GM12878 (cell line): Measurements from ENCODE around the gene PLVAP. TPM values are rescaled to one million over a fixed set of nuclear protein-coding genes. Genes with fewer than 3 reads are reported as not detected.

Source experiments
- ATAC-seq: fragments of 200-7000 bp; cut with Tn5 transposase; 3 replicates; pipeline ENCODE4 v1.9.1; 2020; ENCODE audit warnings: mild to moderate bottlenecking, moderate library complexity
- BruUV-seq: library from RNA; stranded (reverse); fragments of 400-500 nt; replicated peaks from 2 replicates; lab custom pipeline; 2021; lab: Mats Ljungman, UMichigan
- CTCF ChIA-PET: fragments of 300-600 bp; sonication (Branson Sonifier 250); formaldehyde crosslinking; extraction: SDS; loops from one replicate; lab custom pipeline; 2021; ENCODE audit warnings: inconsistent platforms; lab: Yijun Ruan, JAX
- POLR2A ChIA-PET: fragments of 350-600 bp; formaldehyde crosslinking; extraction: SDS; loops from one replicate; lab custom pipeline; 2021; ENCODE audit warnings: inconsistent platforms; lab: Charles Lee
- RAD21 ChIA-PET: fragments of 300-600 bp; sonication (Branson Sonifier 250); formaldehyde crosslinking; loops from one replicate; lab custom pipeline; 2023; ENCODE audit warnings: antibody characterized with exemption; ENCODE audit not compliant: unreplicated experiment; lab: Charles Lee
- SMC1A ChIA-PET: fragments of 300-600 bp; sonication (Branson Sonifier 250); formaldehyde crosslinking; loops from one replicate; lab custom pipeline; 2023; ENCODE audit not compliant: unreplicated experiment, uncharacterized antibody; lab: Charles Lee
- DNase-seq: peaks from one replicate; pipeline ENCODE4 v3.0.0-alpha.2; 2011; ENCODE audit warnings: low read depth, low spot score
- FAIRE-seq: peaks from 3 replicates; lab custom pipeline; 2011; peaks lifted over from hg19 to GRCh38; lab: Jason Lieb, UNC
- H2AFZ ChIP-seq: 2 replicates; pipeline ENCODE4 v1.6.0; 2011; ENCODE audit warnings: low read depth, low read length, control low read depth; ENCODE audit not compliant: control insufficient read depth
- H3K27ac ChIP-seq: 2 replicates; pipeline ENCODE4 v1.5.1; 2011; ENCODE audit warnings: control low read depth; ENCODE audit not compliant: control insufficient read depth, insufficient read depth
- H3K27me3 ChIP-seq, 2 experiments: replicated peaks in 1 of 2; 2 replicates each; pipeline versions ENCODE4 v1.6.0 to v1.6.1; 2011; ENCODE audit warnings: low read length in 1 of 2; ENCODE audit not compliant: control insufficient read depth in 2 of 2, insufficient read depth in 2 of 2
- H3K36me3 ChIP-seq, 2 experiments: 2 replicates each; pipeline ENCODE4 v1.5.1; 2011; ENCODE audit warnings: low read length in 1 of 2; ENCODE audit not compliant: control insufficient read depth in 2 of 2, insufficient read depth in 2 of 2
- H3K4me1 ChIP-seq: 2 replicates; pipeline ENCODE4 v1.6.1; 2011; ENCODE audit warnings: mild to moderate bottlenecking, low read length, moderate library complexity, mixed read lengths; ENCODE audit not compliant: control insufficient read depth, insufficient read depth
- H3K4me2 ChIP-seq: 2 replicates; pipeline ENCODE4 v1.6.0; 2011; ENCODE audit warnings: control low read depth; ENCODE audit not compliant: control insufficient read depth, insufficient read depth
- H3K4me3 ChIP-seq: fragments of 200-600 bp; sonication (generic); 2 replicates; pipeline ENCODE4 v1.5.1; 2016
- H3K79me2 ChIP-seq: 2 replicates; pipeline ENCODE4 v1.6.0; 2011; ENCODE audit warnings: low read length; ENCODE audit not compliant: control insufficient read depth, insufficient read depth
- H3K9ac ChIP-seq: 2 replicates; pipeline ENCODE4 v1.8.0; 2011; ENCODE audit warnings: low read length, control low read depth, mixed read lengths; ENCODE audit not compliant: control insufficient read depth, insufficient read depth
- H3K9me3 ChIP-seq: replicated peaks from 3 replicates; pipeline ENCODE4 v1.5.1; 2011; ENCODE audit warnings: mild to moderate bottlenecking, low read length; ENCODE audit not compliant: control insufficient read depth, insufficient read depth
- H4K20me1 ChIP-seq: 2 replicates; pipeline ENCODE4 v1.6.0; 2011; ENCODE audit not compliant: control insufficient read depth, insufficient read depth
- CREM ChIP-seq: IDR thresholded peaks from 2 replicates; pipeline ENCODE4 v1.6.1; 2014; ENCODE audit warnings: antibody characterized with exemption, low read depth
- EP300 ChIP-seq, 2 experiments: fragments of 150-350 bp in 1 of 2; IDR thresholded peaks; 2 replicates each; pipeline ENCODE4 v1.6.1; 2011 to 2012; ENCODE audit warnings: low read depth in 2 of 2, low read length in 2 of 2, borderline replicate concordance in 1 of 2, improper control_type of control experiment in 1 of 2, inconsistent platforms in 1 of 2; ENCODE audit not compliant: control insufficient read depth in 1 of 2
- JUNB ChIP-seq: IDR thresholded peaks from 2 replicates; pipeline ENCODE4 v1.6.1; 2016; ENCODE audit warnings: antibody characterized with exemption, mild to moderate bottlenecking
- NR2C1 ChIP-seq: fragments of 450-650 bp; IDR thresholded peaks from 2 replicates; pipeline ENCODE4 v1.6.1; 2017; ENCODE audit warnings: antibody characterized with exemption, mild to moderate bottlenecking, moderate library complexity
- NRF1 ChIP-seq: conservative IDR thresholded peaks from 2 replicates; pipeline ENCODE4 v1.6.1; 2011; ENCODE audit warnings: mild to moderate bottlenecking, low read depth, low read length, improper control_type of control experiment
- SPI1 ChIP-seq: IDR thresholded peaks from 2 replicates; pipeline ENCODE4 v1.6.1; 2011; ENCODE audit warnings: low read depth, mild to moderate bottlenecking, low read length, moderate library complexity, borderline replicate concordance; ENCODE audit not compliant: insufficient read depth
- STAT1 ChIP-seq: fragments of 450-650 bp; conservative IDR thresholded peaks from 2 replicates; pipeline ENCODE4 v1.6.1; 2014; ENCODE audit warnings: antibody characterized with exemption, mild to moderate bottlenecking
- SUZ12 ChIP-seq: fragments of 200-600 bp; sonication (generic); IDR thresholded peaks from one replicate; pipeline ENCODE4 v1.6.1; 2018; ENCODE audit warnings: antibody characterized with exemption, mild to moderate bottlenecking; ENCODE audit not compliant: unreplicated experiment
- ZNF217 ChIP-seq: fragments of 450-650 bp; IDR thresholded peaks from 2 replicates; pipeline ENCODE4 v1.6.1; 2017; ENCODE audit warnings: antibody characterized with exemption, mild to moderate bottlenecking
- ZNF384 ChIP-seq: IDR thresholded peaks from 2 replicates; pipeline ENCODE4 v1.6.1; 2012; ENCODE audit warnings: low read depth, mild to moderate bottlenecking, low read length, improper control_type of control experiment, borderline replicate concordance
- WGBS: methylation state at CpG from one replicate; pipeline ENCODE4 v1.1.6; 2016; ENCODE audit warnings: low lambda C conversion rate; ENCODE audit not compliant: insufficient replicate concordance, insufficient coverage; ENCODE audit errors: missing lambda C conversion rate; 5-methylcytosine and 5-hydroxymethylcytosine counted together
- in situ Hi-C: fragments of 300-500 bp; cut with MboI; formaldehyde crosslinking; loops from 9 replicates; pipeline ENCODE4 v1.14.3; 2018; ENCODE audit warnings: mixed read lengths
- intact Hi-C: fragments of 100-400 bp; cut with micrococcal nuclease; formaldehyde crosslinking; loops from one replicate; pipeline ENCODE4 v1.14.2; 2022; ENCODE audit not compliant: unreplicated experiment
- polyA plus RNA-seq, 11 experiments: library from polyadenylated mRNA; depleted of rRNA in 4 of 11; unstranded in 6 of 11; stranded (reverse) in 5 of 11; fragments of >200 nt; fragmentation: Nextera tagmentation in 4 of 11; fragmentation: Illumina TruSeq in 1 of 11; extraction: Ambion mirVana in 4 of 11; extraction: Trizol in 1 of 11; gene quantifications; 1 replicate in 1 of 11; 2 replicates in 10 of 11; pipeline versions ENCODE4 v1.2.1 to v1.2.3, GENCODE V29; 2011 to 2016; ENCODE audit warnings: inconsistent platforms in 2 of 11, missing spikeins in 2 of 11, low read depth in 1 of 11
- total RNA-seq, 4 experiments: library from RNA; depleted of rRNA in 3 of 4; stranded (reverse); fragments of >200 nt in 3 of 4; fragmentation: Illumina TruSeq in 1 of 4; extraction: Trizol in 1 of 4; gene quantifications; 2 replicates each; pipeline versions ENCODE4 v1.2.1 to v1.2.3, GENCODE V29; 2013 to 2021
- TF ChIP-seq, protein P1 (sequence below): IDR thresholded peaks from 2 replicates; pipeline ENCODE4 v1.6.1; 2011; ENCODE audit warnings: mild to moderate bottlenecking, low read depth, low read length, moderate library complexity; ENCODE audit not compliant: insufficient replicate concordance
- TF ChIP-seq, protein P2 (sequence below): IDR thresholded peaks from 2 replicates; pipeline ENCODE4 v1.6.1; 2012; ENCODE audit warnings: mild to moderate bottlenecking, low read depth, low read length

Gene PLVAP
- total and polyA plus RNA-seq, 10 of the 15 experiments (the other 5 are each of a cell fraction or from before 2014, with no cell fraction given): 0.03 to 0.54 (median 0.06) TPM; not detected in 4

DNA sequence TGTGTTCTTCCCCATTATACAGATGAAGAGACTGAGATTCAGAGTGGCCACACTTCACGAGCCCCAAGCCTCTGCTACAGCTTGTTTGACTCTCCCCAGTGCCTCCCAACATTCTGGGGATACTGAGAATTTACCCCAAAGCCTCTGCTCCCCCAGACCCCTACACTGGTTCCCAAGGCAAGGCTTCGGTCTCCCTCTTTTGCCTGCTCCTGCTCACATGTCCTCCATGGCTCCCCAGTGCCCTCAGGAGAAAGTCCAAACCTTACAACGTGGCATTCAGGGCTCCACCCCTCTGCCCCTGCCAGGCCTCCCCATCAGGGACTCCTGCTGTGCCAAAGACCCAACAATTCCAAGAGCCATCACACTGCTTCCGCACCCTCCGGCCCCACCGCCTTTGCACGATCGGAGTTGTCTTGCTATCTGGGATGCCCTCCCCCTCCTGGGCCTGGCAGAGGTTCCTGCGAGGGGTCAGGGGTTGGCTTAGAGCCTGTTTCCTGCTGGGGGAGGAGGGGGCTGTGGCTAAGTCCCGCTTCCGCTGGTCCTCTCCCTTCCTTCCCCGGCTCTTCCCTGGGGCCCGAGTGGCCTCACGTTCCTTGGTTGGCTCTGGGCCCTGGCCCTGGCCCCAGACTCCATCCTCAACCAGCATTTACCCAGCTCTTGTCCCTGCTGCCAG lies 24.4 kb downstream of the PLVAP start:
- Histone ChIP-seq H3K27me3 (no peaks in the 10 kb centered on the region), H4K20me1 (no peaks in the 10 kb centered on the region), H2AFZ (no peak overlapping the region), H3K4me2 (no peak overlapping the region), H3K36me3 (no peaks in the 10 kb centered on the region), H3K9ac (no peak overlapping the region), H3K4me3 (no peak overlapping the region), H3K79me2 (no peaks in the 10 kb centered on the region), H3K9me3 (no peaks in the 10 kb centered on the region), H3K27ac (no peak overlapping the region), H3K4me1 (peaks cover 4% of the 10 kb centered on the region)
- BruUV-seq: no TSS peak
- no peak for TF ChIP-seq JUNB
- no peak for TF ChIP-seq SUZ12
- TF ChIP-seq STAT1: no peak
- TF ChIP-seq ZNF384: no peak
- in situ Hi-C loops (no loop called here), intact Hi-C loops (no loop called here)
- DNase-seq: no peak
- ChIA-PET RAD21 (no interaction called here), CTCF (interaction anchor here (0.8 kb wide), 1 partner anchor 36 kb away, joined by 4 read pairs; no protein-coding TSS in a partner anchor), POLR2A (no interaction called here), SMC1A (interaction anchor here (0.7 to 1.4 kb wide), 2 partner anchors 33 to 743 kb away, joined by 3 read pairs; no protein-coding TSS in a partner anchor)
- FAIRE-seq: no peak
- ATAC-seq: no peak
- 61% methylated on average over 14 of the region's 14 CpGs for WGBS

DNA sequence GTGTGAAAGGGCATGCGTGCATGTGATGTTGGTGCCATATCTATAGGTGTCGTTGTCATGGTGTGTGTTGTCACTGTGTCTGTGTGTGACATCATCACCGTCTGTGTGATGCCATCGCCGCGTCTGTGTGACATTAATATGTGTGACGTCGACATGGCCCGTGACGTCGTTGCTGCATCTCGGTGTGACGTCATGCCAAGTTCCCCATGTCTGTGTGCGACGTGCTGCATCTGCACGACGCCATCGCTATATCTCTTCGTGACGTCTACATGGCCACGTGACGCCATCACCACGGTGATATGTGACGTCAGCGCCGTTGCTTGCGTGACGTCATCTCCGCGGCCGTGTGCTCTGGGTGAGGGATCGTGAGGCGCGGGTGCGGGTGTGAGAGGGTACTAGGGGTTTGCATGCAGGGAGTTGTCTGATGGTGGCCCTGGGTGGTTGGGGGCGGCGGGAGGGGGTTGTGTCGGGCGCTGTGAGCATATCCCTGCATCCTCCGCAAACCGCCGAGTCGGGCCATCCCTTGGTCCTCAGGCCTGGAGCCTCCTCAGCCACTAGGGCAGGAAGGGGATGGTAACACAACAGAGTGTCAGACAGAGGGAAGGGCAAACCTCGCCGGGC lies 25.2 kb downstream of the PLVAP start:
- ChIA-PET POLR2A (no interaction called here), SMC1A (no interaction called here), CTCF (no interaction called here), RAD21 (no interaction called here)
- Histone ChIP-seq H3K27me3 (no peaks in the 10 kb centered on the region), H3K4me3 (no peak overlapping the region), H3K4me1 (peaks cover 12% of the 10 kb centered on the region), H3K79me2 (no peaks in the 10 kb centered on the region), H3K4me2 (no peak overlapping the region), H3K36me3 (no peaks in the 10 kb centered on the region), H2AFZ (no peak overlapping the region), H3K9me3 (no peaks in the 10 kb centered on the region), H3K27ac (no peak overlapping the region), H3K9ac (no peak overlapping the region), H4K20me1 (no peaks in the 10 kb centered on the region)
- intact Hi-C loops: no loop called here
- in situ Hi-C loops: no loop called here
- WGBS: 79% methylated on average over 45 of the region's 45 CpGs
- no peak for ATAC-seq
- DNase-seq: no peak
- no TSS peak for BruUV-seq
- FAIRE-seq: no peak
- TF ChIP-seq NRF1 (no peak), ZNF217 (no peak), EP300 (IDR thresholded peaks at IDR 0.05; ENCODE audit: borderline replicate concordance in 1 of 2, control insufficient read depth in 1 of 2, low read depth in 2 of 2, low read length in 2 of 2) (no peak), NR2C1 (no peak), CREM (peak; percentile 91), SPI1 (no peak)
- TF ChIP-seq, protein P1, sequence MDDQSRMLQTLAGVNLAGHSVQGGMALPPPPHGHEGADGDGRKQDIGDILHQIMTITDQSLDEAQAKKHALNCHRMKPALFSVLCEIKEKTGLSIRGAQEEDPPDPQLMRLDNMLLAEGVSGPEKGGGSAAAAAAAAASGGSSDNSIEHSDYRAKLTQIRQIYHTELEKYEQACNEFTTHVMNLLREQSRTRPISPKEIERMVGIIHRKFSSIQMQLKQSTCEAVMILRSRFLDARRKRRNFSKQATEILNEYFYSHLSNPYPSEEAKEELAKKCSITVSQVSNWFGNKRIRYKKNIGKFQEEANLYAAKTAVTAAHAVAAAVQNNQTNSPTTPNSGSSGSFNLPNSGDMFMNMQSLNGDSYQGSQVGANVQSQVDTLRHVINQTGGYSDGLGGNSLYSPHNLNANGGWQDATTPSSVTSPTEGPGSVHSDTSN: peak; percentile 7
- TF ChIP-seq, protein P2, sequence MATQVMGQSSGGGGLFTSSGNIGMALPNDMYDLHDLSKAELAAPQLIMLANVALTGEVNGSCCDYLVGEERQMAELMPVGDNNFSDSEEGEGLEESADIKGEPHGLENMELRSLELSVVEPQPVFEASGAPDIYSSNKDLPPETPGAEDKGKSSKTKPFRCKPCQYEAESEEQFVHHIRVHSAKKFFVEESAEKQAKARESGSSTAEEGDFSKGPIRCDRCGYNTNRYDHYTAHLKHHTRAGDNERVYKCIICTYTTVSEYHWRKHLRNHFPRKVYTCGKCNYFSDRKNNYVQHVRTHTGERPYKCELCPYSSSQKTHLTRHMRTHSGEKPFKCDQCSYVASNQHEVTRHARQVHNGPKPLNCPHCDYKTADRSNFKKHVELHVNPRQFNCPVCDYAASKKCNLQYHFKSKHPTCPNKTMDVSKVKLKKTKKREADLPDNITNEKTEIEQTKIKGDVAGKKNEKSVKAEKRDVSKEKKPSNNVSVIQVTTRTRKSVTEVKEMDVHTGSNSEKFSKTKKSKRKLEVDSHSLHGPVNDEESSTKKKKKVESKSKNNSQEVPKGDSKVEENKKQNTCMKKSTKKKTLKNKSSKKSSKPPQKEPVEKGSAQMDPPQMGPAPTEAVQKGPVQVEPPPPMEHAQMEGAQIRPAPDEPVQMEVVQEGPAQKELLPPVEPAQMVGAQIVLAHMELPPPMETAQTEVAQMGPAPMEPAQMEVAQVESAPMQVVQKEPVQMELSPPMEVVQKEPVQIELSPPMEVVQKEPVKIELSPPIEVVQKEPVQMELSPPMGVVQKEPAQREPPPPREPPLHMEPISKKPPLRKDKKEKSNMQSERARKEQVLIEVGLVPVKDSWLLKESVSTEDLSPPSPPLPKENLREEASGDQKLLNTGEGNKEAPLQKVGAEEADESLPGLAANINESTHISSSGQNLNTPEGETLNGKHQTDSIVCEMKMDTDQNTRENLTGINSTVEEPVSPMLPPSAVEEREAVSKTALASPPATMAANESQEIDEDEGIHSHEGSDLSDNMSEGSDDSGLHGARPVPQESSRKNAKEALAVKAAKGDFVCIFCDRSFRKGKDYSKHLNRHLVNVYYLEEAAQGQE: no peak
